Lung (tissue), 12 donors: ENCODE results near the gene PPM1H. TPM values are rescaled to one million over a fixed set of nuclear protein-coding genes. Genes with fewer than 3 reads are reported as not detected.

ENCODE experiments used
- ATAC-seq: fragments of 200-7000 bp; cut with Tn5 transposase; one replicate; pipeline ENCODE4 v1.9.1; 2020; ENCODE audit warnings: moderate number of reproducible peaks; ENCODE audit not compliant: insufficient read depth, low FRiP score
- DNase-seq, 3 donors: peaks; one replicate each; pipeline ENCODE4 v3.0.0-alpha.2; 2013 to 2017
- H3K27ac ChIP-seq, 2 donors: one replicate each; pipeline ENCODE4 v1.5.1; 2013; ENCODE audit warnings: mild to moderate bottlenecking in 2 of 2, moderate library complexity in 2 of 2, control low read depth in 1 of 2, inconsistent platforms in 1 of 2, low read depth in 1 of 2, low read length in 1 of 2
- H3K27me3 ChIP-seq, 3 donors: one replicate each; pipeline ENCODE4 v1.5.1; 2013; ENCODE audit warnings: low read length in 2 of 3; ENCODE audit not compliant: control insufficient read depth in 3 of 3, insufficient read depth in 3 of 3
- H3K36me3 ChIP-seq, 4 donors: one replicate each; pipeline ENCODE4 v1.5.1; 2013; ENCODE audit warnings: low read length in 4 of 4, mild to moderate bottlenecking in 1 of 4, moderate library complexity in 1 of 4; ENCODE audit not compliant: control insufficient read depth in 4 of 4, insufficient read depth in 4 of 4
- H3K4me1 ChIP-seq, 5 donors: one replicate each; pipeline ENCODE4 v1.5.1; 2013; ENCODE audit warnings: low read length in 5 of 5, mild to moderate bottlenecking in 2 of 5, moderate library complexity in 1 of 5; ENCODE audit not compliant: control insufficient read depth in 5 of 5, insufficient read depth in 5 of 5
- H3K4me3 ChIP-seq: one replicate; pipeline ENCODE4 v1.5.1; 2013; ENCODE audit warnings: mild to moderate bottlenecking, control low read depth, moderate library complexity
- H3K9ac ChIP-seq, 2 donors: one replicate each; pipeline ENCODE4 v1.5.1; 2013; ENCODE audit warnings: low read length in 2 of 2, control low read depth in 1 of 2; ENCODE audit not compliant: insufficient read depth in 1 of 2
- H3K9me3 ChIP-seq, 4 donors: one replicate each; pipeline ENCODE4 v1.5.1; 2013; ENCODE audit warnings: low read length in 3 of 4, mild to moderate bottlenecking in 1 of 4, moderate library complexity in 1 of 4; ENCODE audit not compliant: control insufficient read depth in 4 of 4, insufficient read depth in 3 of 4
- CTCF ChIP-seq: IDR thresholded peaks from 2 replicates; pipeline ENCODE4 v1.5.1; 2012; ENCODE audit warnings: mild to moderate bottlenecking; ENCODE audit errors: control extremely low read depth, extremely low read depth
- WGBS, 2 donors: extraction: QIAGEN DNeasy Blood & Tissue Kit; methylation state at CpG; one replicate each; pipeline ENCODE4 v1.1.7; 2013; 5-methylcytosine and 5-hydroxymethylcytosine counted together
- polyA plus RNA-seq, 2 donors: library from polyadenylated mRNA; stranded (reverse); fragments of 200-250 nt; gene quantifications; one replicate each; pipeline ENCODE4 v1.2.1, GENCODE V29; 2013
- total RNA-seq, 2 donors: library from RNA; depleted of rRNA in 1 of 2; stranded (reverse); fragments of >200 nt in 1 of 2; gene quantifications; one replicate each; pipeline ENCODE4 v1.2.1, GENCODE V29; 2014 to 2021
- donor health status: control.
- donor health status: control.
- donor health status: Bipolar disorder and iron deficiency.
- donor health status: healthy.
- donor health status: DM: yes; HTN: yes; CAD: no.

Gene PPM1H
- total and polyA plus RNA-seq, 4 donors, result 2.0 to 11.2 (median 5.7) TPM

DNA sequence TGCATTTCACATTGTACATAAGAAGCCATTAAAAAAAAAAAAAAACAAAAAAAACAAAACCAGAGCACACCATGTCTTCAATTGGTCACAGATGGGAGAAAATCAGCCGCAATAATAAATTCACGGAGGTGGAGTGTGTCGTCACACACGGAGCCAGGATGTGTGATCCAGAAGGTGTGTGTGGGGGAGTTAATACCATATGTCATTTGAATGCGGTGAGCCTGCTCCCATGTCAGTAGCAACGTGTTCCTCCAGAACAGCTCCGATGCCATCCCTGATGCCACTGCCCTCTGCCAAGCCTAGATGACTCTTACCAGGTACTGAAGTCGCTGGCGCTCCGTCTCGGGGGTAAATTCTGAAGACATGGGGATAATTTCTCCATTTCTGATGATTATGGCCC is 197.8 kb downstream of the PPM1H start:
- DNase-seq (no peak), ATAC-seq (no peak)
- no peak overlapping the region for H3K4me3 ChIP-seq
- TF ChIP-seq CTCF, result no peak
- no peaks in the 10 kb centered on the region for H3K27me3 ChIP-seq
- H3K9me3 ChIP-seq, result no peaks in the 10 kb centered on the region
- no peak overlapping the region for H3K27ac ChIP-seq
- WGBS, 2 donors, result 96 to 97% methylated on average over 11 of the region's 11 CpGs
- H3K9ac ChIP-seq, result no peak overlapping the region
- peaks cover 0 to 2% (median 0%) of the 10 kb centered on the region in 4 donors for H3K36me3 ChIP-seq
- H3K4me1 ChIP-seq, result no peaks in the 10 kb centered on the region

DNA sequence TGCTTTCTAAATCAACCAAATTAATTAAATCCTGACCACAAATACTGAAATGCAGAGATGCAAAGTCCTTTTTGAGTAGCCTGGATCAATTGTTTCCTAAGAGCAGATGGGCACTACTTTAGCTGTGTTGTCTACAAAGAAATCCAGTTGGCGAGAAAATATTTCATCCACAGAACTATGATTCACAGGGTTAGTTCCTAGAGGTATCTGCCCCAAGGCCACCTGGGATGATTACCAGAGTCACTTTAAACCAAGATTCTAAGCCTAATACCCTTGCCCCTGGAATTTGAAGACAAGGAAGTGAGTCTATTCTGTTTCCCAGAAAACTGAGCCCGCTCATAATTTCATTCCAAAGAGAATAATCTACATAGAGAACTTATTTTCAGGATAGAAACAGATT is 198.4 kb downstream of the PPM1H start:
- Histone ChIP-seq H3K27ac (no peak overlapping the region), H3K9me3 (no peaks in the 10 kb centered on the region), H3K27me3 (no peaks in the 10 kb centered on the region), H3K9ac (no peak overlapping the region), H3K4me3 (no peak overlapping the region), H3K4me1 (no peaks in the 10 kb centered on the region), H3K36me3 (peaks cover 0 to 2% (median 0%) of the 10 kb centered on the region in 4 donors)
- 98 to 99% methylated on average over 2 of the region's 2 CpGs for WGBS, 2 donors
- no peak for TF ChIP-seq CTCF
- DNase-seq, result no peak
- no peak for ATAC-seq

- whole genome bisulfite sequencing, 2 donors, result 71 to 74% methylated on average over 8 of the region's 8 CpGs
- no peak for TF ChIP-seq CTCF
- Histone ChIP-seq H3K9me3 (no peaks in the 10 kb centered on the region), H3K4me3 (no peak overlapping the region), H3K36me3 (peaks cover 0 to 2% (median 0%) of the 10 kb centered on the region in 4 donors), H3K9ac (no peak overlapping the region), H3K27me3 (no peaks in the 10 kb centered on the region), H3K27ac (no peak overlapping the region), H3K4me1 (peaks cover 0 to 9% (median 0%) of the 10 kb centered on the region in 5 donors)
- DNase-seq, result no peak
- ATAC-seq, result no peak
Measured at GRCh38 chr12:62732861-62733427, 202.0 kb downstream of the PPM1H start.
